ENCODE results near the gene RNF25. TPM values are rescaled to one million over a fixed set of nuclear protein-coding genes. Genes with fewer than 3 reads are reported as not detected.

Gene RNF25
- total RNA-seq, 1 experiment from 2014 or later = 32.1 TPM

- H3K27me3 Mint-ChIP-seq (ENCODE audit: unreplicated experiment) = no peaks in the 10 kb centered on the region
- CTCF ChIA-PET = no interaction called here
- no peak for TF ChIP-seq CTCF (IDR thresholded peaks at IDR 0.05; ENCODE audit: unreplicated experiment)
- BruUV-seq (replicated peaks) = no TSS peak
- no peak overlapping the region for H3K4me3 Mint-ChIP-seq (ENCODE audit: low read depth, unreplicated experiment)
- H3K36me3 Mint-ChIP-seq (ENCODE audit: insufficient read depth, unreplicated experiment) = peaks cover 58% of the 10 kb centered on the region
- intact Hi-C loops (cut with micrococcal nuclease; ENCODE audit: unreplicated experiment) = loop anchor here (10.0 kb wide), 1 partner anchor 58 kb away; no protein-coding TSS in a partner anchor
- no peak for DNase-seq
- no peak overlapping the region for H3K27ac Mint-ChIP-seq (ENCODE audit: unreplicated experiment)
- H3K9me3 Mint-ChIP-seq (ENCODE audit: low read depth, unreplicated experiment) = no peaks in the 10 kb centered on the region
- H3K4me1 Mint-ChIP-seq (ENCODE audit: low read depth, unreplicated experiment) = no peaks in the 10 kb centered on the region
Observed at GRCh38 chr2:218642786-218643185, 29.0 kb downstream of the RNF25 start.

- Mint-ChIP-seq H3K4me1 (ENCODE audit: low read depth, unreplicated experiment) (no peaks in the 10 kb centered on the region), H3K27me3 (ENCODE audit: unreplicated experiment) (no peaks in the 10 kb centered on the region), H3K9me3 (ENCODE audit: low read depth, unreplicated experiment) (no peaks in the 10 kb centered on the region), H3K4me3 (ENCODE audit: low read depth, unreplicated experiment) (no peak overlapping the region), H3K27ac (ENCODE audit: unreplicated experiment) (no peak overlapping the region), H3K36me3 (ENCODE audit: insufficient read depth, unreplicated experiment) (peaks cover 54% of the 10 kb centered on the region)
- CTCF ChIA-PET = no interaction called here
- no peak for DNase-seq
- TF ChIP-seq CTCF (IDR thresholded peaks at IDR 0.05; ENCODE audit: unreplicated experiment) = no peak
- intact Hi-C loops (cut with micrococcal nuclease; ENCODE audit: unreplicated experiment) = loop anchor here (10.0 kb wide), 1 partner anchor 57 kb away; no protein-coding TSS in a partner anchor
- no TSS peak for BruUV-seq (replicated peaks)
Observed at GRCh38 chr2:218642121-218642656, 29.6 kb downstream of the RNF25 start.

- Mint-ChIP-seq H3K4me3 (ENCODE audit: low read depth, unreplicated experiment) (no peak overlapping the region), H3K9me3 (ENCODE audit: low read depth, unreplicated experiment) (no peaks in the 10 kb centered on the region), H3K27me3 (ENCODE audit: unreplicated experiment) (no peaks in the 10 kb centered on the region), H3K36me3 (ENCODE audit: insufficient read depth, unreplicated experiment) (peaks cover 50% of the 10 kb centered on the region), H3K27ac (ENCODE audit: unreplicated experiment) (no peak overlapping the region), H3K4me1 (ENCODE audit: low read depth, unreplicated experiment) (no peaks in the 10 kb centered on the region)
- CTCF ChIA-PET = no interaction called here
- DNase-seq = no peak
- BruUV-seq (replicated peaks) = no TSS peak
- intact Hi-C loops (cut with micrococcal nuclease; ENCODE audit: unreplicated experiment) = no loop called here
- TF ChIP-seq CTCF (IDR thresholded peaks at IDR 0.05; ENCODE audit: unreplicated experiment) = no peak
Observed at GRCh38 chr2:218638372-218638771, 33.4 kb downstream of the RNF25 start.

GRCh38 chr2:218635719-218636118 lies 36.1 kb downstream of the RNF25 start:
- Mint-ChIP-seq H3K9me3 (ENCODE audit: low read depth, unreplicated experiment) (no peaks in the 10 kb centered on the region), H3K27me3 (ENCODE audit: unreplicated experiment) (no peaks in the 10 kb centered on the region), H3K36me3 (ENCODE audit: insufficient read depth, unreplicated experiment) (peaks cover 31% of the 10 kb centered on the region), H3K4me1 (ENCODE audit: low read depth, unreplicated experiment) (no peaks in the 10 kb centered on the region), H3K4me3 (ENCODE audit: low read depth, unreplicated experiment) (no peak overlapping the region), H3K27ac (ENCODE audit: unreplicated experiment) (no peak overlapping the region)
- no TSS peak for BruUV-seq (replicated peaks)
- no peak for TF ChIP-seq CTCF (IDR thresholded peaks at IDR 0.05; ENCODE audit: unreplicated experiment)
- CTCF ChIA-PET = no interaction called here
- intact Hi-C loops (cut with micrococcal nuclease; ENCODE audit: unreplicated experiment) = no loop called here
- no peak for DNase-seq
